HL-60 (cell line): ENCODE measurements around the gene TMEM144.

Source experiments
- GABPA ChIP-seq: IDR thresholded peaks from 2 replicates; pipeline ENCODE4 v1.6.1; 2012; ENCODE audit warnings: low read depth
- POLR2AphosphoS5 ChIP-seq: IDR thresholded peaks from 2 replicates; pipeline ENCODE4 v1.6.1; 2012; ENCODE audit warnings: low read depth
- REST ChIP-seq: IDR thresholded peaks from 2 replicates; pipeline ENCODE4 v1.6.1; 2012; ENCODE audit warnings: low read depth; ENCODE audit not compliant: insufficient replicate concordance
- SPI1 ChIP-seq: IDR thresholded peaks from 2 replicates; pipeline ENCODE4 v1.6.1; 2012; ENCODE audit warnings: low read depth, mild to moderate bottlenecking, borderline replicate concordance
- TF ChIP-seq, protein P1 (sequence below): IDR thresholded peaks from one replicate; pipeline ENCODE4 v1.5.1; 2011; ENCODE audit warnings: low read length, control low read depth, inconsistent platforms; ENCODE audit not compliant: insufficient read depth

DNA sequence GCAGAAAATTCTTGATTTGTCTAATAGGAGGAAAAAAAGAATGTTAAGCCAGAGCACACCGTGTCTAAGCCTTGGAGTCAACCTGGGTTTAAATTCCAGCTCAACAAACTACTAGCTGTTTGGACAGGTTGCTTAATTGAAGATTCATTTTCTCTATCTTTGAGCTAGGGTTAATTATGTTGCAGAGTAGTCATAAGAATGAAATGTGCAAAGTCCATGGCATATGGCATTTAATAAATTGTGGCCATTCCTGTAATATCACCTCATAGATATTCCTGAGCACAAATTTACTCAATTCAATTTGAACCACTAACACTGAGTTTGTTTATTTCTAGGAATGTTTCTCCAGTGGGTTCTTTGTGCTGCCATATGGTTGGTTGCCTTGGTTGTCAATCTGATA lies 4.6 kb downstream of the TMEM144 start:
- TF ChIP-seq, protein P1, sequence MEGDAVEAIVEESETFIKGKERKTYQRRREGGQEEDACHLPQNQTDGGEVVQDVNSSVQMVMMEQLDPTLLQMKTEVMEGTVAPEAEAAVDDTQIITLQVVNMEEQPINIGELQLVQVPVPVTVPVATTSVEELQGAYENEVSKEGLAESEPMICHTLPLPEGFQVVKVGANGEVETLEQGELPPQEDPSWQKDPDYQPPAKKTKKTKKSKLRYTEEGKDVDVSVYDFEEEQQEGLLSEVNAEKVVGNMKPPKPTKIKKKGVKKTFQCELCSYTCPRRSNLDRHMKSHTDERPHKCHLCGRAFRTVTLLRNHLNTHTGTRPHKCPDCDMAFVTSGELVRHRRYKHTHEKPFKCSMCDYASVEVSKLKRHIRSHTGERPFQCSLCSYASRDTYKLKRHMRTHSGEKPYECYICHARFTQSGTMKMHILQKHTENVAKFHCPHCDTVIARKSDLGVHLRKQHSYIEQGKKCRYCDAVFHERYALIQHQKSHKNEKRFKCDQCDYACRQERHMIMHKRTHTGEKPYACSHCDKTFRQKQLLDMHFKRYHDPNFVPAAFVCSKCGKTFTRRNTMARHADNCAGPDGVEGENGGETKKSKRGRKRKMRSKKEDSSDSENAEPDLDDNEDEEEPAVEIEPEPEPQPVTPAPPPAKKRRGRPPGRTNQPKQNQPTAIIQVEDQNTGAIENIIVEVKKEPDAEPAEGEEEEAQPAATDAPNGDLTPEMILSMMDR, result no peak
- TF ChIP-seq POLR2AphosphoS5, result no peak
- no peak for TF ChIP-seq SPI1
- TF ChIP-seq REST, result no peak
- TF ChIP-seq GABPA, result no peak
